GM12872 (cell line): ENCODE measurements around the gene ACSM6.

ENCODE experiments used
- TF ChIP-seq, protein P1 (sequence below): IDR thresholded peaks from 3 replicates; pipeline ENCODE4 v1.5.1; 2011; ENCODE audit warnings: low read depth, mild to moderate bottlenecking, low read length, moderate library complexity; ENCODE audit not compliant: insufficient read depth

The ACSM6 gene

GRCh38 chr10:95244152-95244551, 50.1 kb downstream of the ACSM6 start:
- TF ChIP-seq, protein P1, sequence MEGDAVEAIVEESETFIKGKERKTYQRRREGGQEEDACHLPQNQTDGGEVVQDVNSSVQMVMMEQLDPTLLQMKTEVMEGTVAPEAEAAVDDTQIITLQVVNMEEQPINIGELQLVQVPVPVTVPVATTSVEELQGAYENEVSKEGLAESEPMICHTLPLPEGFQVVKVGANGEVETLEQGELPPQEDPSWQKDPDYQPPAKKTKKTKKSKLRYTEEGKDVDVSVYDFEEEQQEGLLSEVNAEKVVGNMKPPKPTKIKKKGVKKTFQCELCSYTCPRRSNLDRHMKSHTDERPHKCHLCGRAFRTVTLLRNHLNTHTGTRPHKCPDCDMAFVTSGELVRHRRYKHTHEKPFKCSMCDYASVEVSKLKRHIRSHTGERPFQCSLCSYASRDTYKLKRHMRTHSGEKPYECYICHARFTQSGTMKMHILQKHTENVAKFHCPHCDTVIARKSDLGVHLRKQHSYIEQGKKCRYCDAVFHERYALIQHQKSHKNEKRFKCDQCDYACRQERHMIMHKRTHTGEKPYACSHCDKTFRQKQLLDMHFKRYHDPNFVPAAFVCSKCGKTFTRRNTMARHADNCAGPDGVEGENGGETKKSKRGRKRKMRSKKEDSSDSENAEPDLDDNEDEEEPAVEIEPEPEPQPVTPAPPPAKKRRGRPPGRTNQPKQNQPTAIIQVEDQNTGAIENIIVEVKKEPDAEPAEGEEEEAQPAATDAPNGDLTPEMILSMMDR, result no peak

DNA sequence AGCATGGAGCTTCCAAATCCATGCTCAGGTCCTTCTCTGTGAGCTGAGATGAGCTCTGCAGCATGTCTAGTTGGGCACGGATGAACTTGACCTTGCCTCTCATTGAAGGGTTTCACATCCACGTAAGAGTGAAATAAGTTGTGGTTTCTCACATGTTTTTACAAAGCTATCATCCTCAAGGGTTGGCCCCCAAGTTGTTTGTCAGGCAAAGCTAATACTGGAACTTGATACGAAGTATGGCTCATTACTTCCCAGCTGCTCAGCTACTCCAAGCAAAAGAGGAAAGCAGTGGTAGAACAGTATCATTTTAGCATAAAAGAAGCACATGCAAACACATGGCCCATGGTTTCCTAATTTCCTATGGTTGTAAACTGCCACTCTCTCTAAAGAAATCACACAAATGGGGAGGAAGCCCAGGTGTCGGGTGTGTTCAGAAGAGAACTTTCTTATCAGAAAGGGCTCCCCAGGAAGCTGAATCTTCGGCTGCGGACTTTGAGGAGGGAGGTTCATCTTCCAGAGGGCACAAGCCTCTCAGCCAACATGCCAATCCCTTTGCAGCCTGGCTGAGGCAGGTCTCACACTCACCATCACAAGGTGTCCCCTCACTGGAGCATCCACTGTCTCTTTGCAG, 51.5 kb downstream of the ACSM6 start:
- TF ChIP-seq, protein P1, result no peak

DNA sequence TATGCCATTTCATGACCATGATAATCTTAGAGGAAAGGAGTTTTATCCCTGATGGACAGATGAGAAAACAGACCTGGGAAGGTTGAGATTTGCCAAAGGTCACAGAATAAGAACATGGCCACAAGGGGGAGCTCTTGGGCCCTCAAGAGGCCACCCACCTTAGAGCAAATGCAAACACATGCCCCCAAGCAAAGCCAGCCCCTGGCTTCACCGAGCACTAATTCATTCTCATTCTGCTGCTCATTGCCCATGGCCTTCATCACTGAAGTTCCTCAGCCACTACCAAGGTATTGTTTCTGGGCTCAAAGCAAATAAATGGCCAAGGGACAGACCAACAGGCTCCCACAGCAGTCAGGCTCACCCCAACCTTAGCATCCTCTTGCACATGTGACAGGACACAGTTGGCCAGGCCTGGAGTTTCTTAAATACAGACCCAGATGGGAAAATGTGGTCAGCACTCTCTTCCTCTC, 52.6 kb downstream of the ACSM6 start:
- TF ChIP-seq, protein P1, result peak; percentile 87

DNA sequence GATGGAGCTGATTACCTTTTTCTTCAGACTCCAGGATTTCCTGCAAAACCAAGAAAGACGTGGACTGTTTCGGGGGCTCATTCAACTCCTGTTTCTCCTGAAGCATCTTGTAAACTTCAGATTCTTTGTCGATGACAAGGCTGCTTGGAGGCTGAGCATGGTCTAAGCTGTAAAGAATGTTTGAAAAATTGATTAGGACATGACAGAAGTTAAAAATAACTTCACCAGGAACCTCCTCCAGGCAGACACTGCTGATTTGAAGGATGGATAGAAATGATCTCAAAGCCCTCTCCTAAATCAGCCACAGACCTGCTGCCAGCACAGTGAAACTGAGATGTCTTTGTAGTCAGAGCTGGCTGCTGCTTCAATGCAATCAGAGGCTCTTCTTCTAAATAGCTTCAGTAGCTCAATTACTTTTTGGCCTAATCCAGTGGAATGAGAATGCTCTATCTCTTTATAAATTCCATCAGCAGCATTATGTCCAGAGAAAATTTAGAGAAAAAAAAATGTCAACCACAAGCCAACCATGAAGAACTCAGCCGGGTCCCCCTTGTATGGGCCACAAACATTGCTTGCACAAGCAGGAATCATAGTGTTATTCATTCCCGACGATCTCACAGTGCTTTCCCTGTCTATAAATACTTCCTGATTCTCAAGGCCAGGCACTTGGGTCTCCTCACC, 53.3 kb downstream of the ACSM6 start:
- TF ChIP-seq, protein P1, result no peak

- TF ChIP-seq, protein P1, result no peak
Observed at GRCh38 chr10:95247881-95248583, 54.0 kb downstream of the ACSM6 start.

- TF ChIP-seq, protein P1, result no peak
Observed at GRCh38 chr10:95248989-95249388, 55.0 kb downstream of the ACSM6 start.

- TF ChIP-seq, protein P1, result no peak
Observed at GRCh38 chr10:95249467-95249866, 55.4 kb downstream of the ACSM6 start.
